Spinal cord (tissue), 10 donors: ENCODE results near the gene CST4. TPM values are rescaled to one million over a fixed set of nuclear protein-coding genes. Genes with fewer than 3 reads are reported as not detected.
A peak's percentile ranks its signal among the peaks of the same experiment; 100 is the strongest.
"Not testable (repeated sequence)": the region's sequence is repeated elsewhere in the genome, so short reads cannot be mapped to it uniquely, and the experiment has no call there.

Experiments
- DNase-seq, 6 donors: peaks; one replicate each; pipeline versions ENCODE4 v3.0.0 to v3.0.0-alpha.2; 2013 to 2015; ENCODE audit warnings: low spot score in 6 of 6, low read depth in 4 of 6
- H3K27ac ChIP-seq: one replicate; pipeline ENCODE4 v1.5.1; 2013; ENCODE audit warnings: low read depth, low read length, control low read depth
- H3K27me3 ChIP-seq: one replicate; pipeline ENCODE4 v1.6.1; 2013; ENCODE audit warnings: low read length; ENCODE audit not compliant: control insufficient read depth, insufficient read depth
- H3K36me3 ChIP-seq: one replicate; pipeline ENCODE4 v1.6.1; 2013; ENCODE audit warnings: low read length; ENCODE audit not compliant: control insufficient read depth, insufficient read depth
- H3K4me1 ChIP-seq: one replicate; pipeline ENCODE4 v1.6.1; 2013; ENCODE audit warnings: low read length; ENCODE audit not compliant: control insufficient read depth, insufficient read depth
- H3K4me3 ChIP-seq: one replicate; pipeline ENCODE4 v1.5.1; 2013; ENCODE audit warnings: low read depth, low read length, control low read depth
- H3K9me3 ChIP-seq: one replicate; pipeline ENCODE4 v1.6.1; 2013; ENCODE audit warnings: low read length; ENCODE audit not compliant: control insufficient read depth, insufficient read depth
- WGBS: methylation state at CpG from one replicate; pipeline ENCODE4 v1.1.5; 2013; ENCODE audit warnings: missing lambda C conversion rate; ENCODE audit not compliant: insufficient coverage; 5-methylcytosine and 5-hydroxymethylcytosine counted together
- polyA plus RNA-seq, 2 donors: library from polyadenylated mRNA; unstranded; fragments of 120-200 nt; gene quantifications; one replicate each; pipeline ENCODE4 v1.2.1, GENCODE V29; 2013; ENCODE audit not compliant: insufficient read length in 2 of 2
- total RNA-seq, 2 donors: library from RNA; depleted of rRNA in 1 of 2; stranded (reverse); fragments of 120-200 nt in 1 of 2; fragments of >200 nt in 1 of 2; gene quantifications; one replicate each; pipeline versions ENCODE4 v1.2.3 to v1.2.4, GENCODE V29; 2013 to 2014
- donor health status: healthy.

The CST4 gene
- total and polyA plus RNA-seq, 4 donors, result not detected

DNA sequence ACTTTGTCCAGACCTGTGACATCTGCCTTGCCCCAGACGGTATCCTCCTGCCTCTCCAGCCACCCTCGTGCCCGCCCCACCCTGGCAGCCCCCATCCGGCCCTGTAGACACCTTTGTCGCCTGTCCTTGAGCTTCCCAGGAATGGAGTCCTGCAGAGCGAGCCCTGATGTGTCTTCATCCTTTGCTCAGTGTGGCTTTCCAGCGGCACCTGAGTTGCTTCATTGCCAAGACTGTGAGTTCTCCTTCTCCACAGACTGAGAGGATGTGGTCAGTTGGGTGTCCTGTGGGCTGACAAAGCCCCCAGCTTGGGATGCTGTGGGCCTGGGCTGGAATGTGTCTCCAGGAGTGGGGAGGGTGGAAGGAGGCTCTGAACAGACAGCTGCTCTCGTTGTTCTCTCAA, 1.7 kb upstream of the CST4 start:
- no peaks in the 10 kb centered on the region for H3K27me3 ChIP-seq
- no peaks in the 10 kb centered on the region for H3K36me3 ChIP-seq
- 90% methylated on average over 7 of the region's 8 CpGs for WGBS
- H3K4me3 ChIP-seq, result no peak overlapping the region
- no peak overlapping the region for H3K27ac ChIP-seq
- DNase-seq, result no peak
- no peaks in the 10 kb centered on the region for H3K9me3 ChIP-seq
- no peaks in the 10 kb centered on the region for H3K4me1 ChIP-seq

DNA sequence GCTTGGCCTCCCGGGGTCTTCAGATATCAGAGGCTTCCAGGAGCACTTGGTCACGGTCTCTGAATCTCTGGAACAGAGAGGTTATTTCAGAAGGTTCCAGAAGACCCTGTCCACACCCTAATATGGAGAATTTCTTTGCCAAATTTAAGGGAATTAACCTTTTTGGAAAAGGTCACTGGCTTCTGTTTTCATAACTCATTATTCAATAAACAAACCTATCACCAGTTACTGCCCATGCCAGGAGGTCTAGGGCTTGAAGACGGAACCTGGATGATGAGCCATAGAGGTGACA, 507 bp upstream of the CST4 start:
- Histone ChIP-seq H3K27ac (no peak overlapping the region), H3K36me3 (no peaks in the 10 kb centered on the region), H3K9me3 (no peaks in the 10 kb centered on the region), H3K4me1 (peaks cover 6% of the 10 kb centered on the region), H3K4me3 (no peak overlapping the region), H3K27me3 (no peaks in the 10 kb centered on the region)
- DNase-seq, result no peak
- WGBS, result 63% methylated on average over 2 of the region's 3 CpGs

DNA sequence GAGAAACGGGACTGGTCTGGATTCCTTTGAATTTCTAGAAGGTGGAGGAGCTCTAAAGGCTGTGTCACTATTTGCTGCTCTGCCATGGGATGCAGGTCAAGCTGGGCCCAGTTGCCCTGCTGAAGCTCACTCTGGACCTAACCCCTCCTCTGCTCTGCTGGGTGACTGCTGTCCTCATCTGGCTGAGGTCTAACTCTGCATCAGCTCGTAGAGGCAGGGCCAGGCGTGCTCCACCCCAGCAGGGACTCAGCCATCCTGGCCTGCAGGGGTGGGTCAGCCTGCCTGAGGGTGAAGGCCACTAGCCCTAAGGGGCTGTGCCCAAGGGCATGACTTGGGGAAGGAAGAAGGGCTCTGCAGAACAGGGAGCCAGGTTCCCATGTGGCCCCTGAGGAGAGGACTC, 852 bp downstream of the CST4 start:
- no peak overlapping the region for H3K4me3 ChIP-seq
- H3K9me3 ChIP-seq, result no peaks in the 10 kb centered on the region
- H3K27me3 ChIP-seq, result no peaks in the 10 kb centered on the region
- WGBS, result 83% methylated on average over 3 of the region's 3 CpGs
- no peak for DNase-seq
- no peaks in the 10 kb centered on the region for H3K36me3 ChIP-seq
- H3K4me1 ChIP-seq, result peaks cover 6% of the 10 kb centered on the region
- H3K27ac ChIP-seq, result no peak overlapping the region

DNA sequence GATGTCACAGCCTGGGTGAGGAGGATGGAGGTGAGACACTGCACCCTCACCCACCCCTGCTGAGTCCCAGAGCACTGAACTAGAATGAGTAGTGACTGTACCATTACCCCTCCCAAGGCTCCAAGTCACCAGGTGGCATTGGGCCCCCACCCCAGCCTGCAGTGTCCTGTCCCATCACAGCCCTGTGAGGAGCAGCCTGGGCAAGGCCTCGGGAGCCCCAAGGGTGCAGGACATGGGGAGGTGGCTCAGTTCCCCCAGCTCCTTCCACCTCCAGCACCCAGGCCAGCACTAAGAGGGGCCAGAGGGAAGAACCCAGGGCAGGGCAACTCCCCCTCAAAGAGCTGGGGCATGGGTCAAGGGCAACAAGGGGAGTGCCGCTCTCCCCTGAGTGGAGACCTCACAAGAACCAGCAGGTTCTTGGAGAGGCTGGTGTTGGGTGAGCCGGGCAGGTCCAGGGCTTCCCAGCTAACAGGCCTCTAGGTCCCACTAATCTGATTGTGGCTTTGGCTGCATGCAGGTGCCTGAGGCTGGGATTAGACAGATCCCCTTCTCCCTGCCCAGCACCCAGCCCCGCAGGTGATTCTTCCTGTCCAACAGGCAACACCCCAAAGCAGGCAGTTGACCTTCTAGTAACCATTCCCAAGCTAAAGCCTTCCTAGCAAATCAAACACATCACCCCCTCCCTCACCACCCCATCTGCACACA, 2.6 kb downstream of the CST4 start:
- no peak for DNase-seq
- H3K36me3 ChIP-seq, result no peaks in the 10 kb centered on the region
- H3K27ac ChIP-seq, result no peak overlapping the region
- 92% methylated on average over 2 of the region's 4 CpGs for WGBS
- no peak overlapping the region for H3K4me3 ChIP-seq
- H3K27me3 ChIP-seq, result no peaks in the 10 kb centered on the region
- no peaks in the 10 kb centered on the region for H3K9me3 ChIP-seq
- peaks cover 6% of the 10 kb centered on the region for H3K4me1 ChIP-seq

DNA sequence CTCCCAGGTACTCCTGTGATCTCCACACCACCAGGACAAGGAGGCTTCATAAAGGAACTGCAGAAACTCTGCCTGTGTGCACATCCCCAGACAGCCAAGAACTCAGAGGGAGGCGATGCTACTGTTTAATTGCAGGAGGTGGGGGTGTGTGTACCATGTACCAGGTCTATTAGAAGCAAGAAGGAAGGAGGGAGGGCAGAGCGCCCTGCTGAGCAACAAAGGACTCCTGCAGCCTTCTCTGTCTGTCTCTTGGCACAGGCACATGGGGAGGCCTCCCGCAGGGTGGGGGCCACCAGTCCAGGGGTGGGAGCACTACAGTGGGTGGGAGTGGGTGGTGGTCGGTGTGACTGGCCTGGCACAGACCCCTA, 3.3 kb downstream of the CST4 start:
- H3K27ac ChIP-seq, H3K9me3 ChIP-seq, H3K27me3 ChIP-seq, DNase-seq, H3K4me3 ChIP-seq, H3K36me3 ChIP-seq, H3K4me1 ChIP-seq: not testable (repeated sequence)
- WGBS, result 41% methylated on average over 3 of the region's 4 CpGs

DNA sequence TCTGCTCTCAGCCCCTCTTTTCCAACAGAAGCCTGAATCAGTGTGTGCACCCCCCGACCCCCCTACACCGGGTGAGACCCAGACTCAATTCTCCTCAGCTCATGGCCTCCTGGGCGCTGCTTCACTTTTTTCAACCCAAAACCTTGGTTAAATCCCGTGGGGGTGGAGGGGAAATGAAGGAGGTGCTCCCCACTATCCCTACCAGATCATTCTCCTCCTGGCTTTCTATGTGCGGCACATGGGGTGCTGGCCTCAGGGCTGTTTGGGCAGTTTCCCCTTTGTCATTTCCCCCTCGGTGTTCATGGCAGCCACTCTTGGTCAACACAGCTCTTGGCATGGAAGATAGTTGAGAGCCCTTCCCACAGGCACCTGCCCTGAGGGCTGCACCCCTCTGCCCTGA, 4.6 kb downstream of the CST4 start:
- WGBS, result 93% methylated on average over 3 of the region's 6 CpGs
- no peaks in the 10 kb centered on the region for H3K9me3 ChIP-seq
- no peaks in the 10 kb centered on the region for H3K27me3 ChIP-seq
- H3K27ac ChIP-seq, result no peak overlapping the region
- H3K4me3 ChIP-seq, result no peak overlapping the region
- no peaks in the 10 kb centered on the region for H3K36me3 ChIP-seq
- no peak for DNase-seq
- H3K4me1 ChIP-seq, result peaks cover 6% of the 10 kb centered on the region

DNA sequence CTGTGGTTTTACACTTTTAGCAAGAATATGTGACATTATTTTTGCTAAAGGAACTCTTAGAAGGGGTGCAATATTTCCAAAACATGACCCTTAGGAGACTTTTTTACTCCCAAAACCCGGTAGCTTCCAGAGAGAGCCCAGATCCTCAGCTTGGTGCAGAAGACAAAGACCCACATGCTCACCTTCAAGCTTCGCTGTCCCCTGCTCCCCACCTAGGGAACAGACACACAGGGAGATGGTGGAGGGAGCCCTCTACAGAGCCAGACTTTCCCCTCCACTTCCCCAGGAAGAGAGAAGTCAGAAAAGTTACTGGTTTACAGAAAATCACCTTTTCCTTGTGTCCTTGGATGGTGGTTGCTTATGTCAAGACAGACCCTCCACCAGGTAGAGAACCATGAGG, 5.0 kb downstream of the CST4 start:
- no peak overlapping the region for H3K4me3 ChIP-seq
- H3K36me3 ChIP-seq, result no peaks in the 10 kb centered on the region
- 100% methylated on average over 1 of the region's 2 CpGs for WGBS
- no peak for DNase-seq
- H3K4me1 ChIP-seq, result peaks cover 6% of the 10 kb centered on the region
- H3K27ac ChIP-seq, result no peak overlapping the region
- no peaks in the 10 kb centered on the region for H3K9me3 ChIP-seq
- H3K27me3 ChIP-seq, result no peaks in the 10 kb centered on the region

DNA sequence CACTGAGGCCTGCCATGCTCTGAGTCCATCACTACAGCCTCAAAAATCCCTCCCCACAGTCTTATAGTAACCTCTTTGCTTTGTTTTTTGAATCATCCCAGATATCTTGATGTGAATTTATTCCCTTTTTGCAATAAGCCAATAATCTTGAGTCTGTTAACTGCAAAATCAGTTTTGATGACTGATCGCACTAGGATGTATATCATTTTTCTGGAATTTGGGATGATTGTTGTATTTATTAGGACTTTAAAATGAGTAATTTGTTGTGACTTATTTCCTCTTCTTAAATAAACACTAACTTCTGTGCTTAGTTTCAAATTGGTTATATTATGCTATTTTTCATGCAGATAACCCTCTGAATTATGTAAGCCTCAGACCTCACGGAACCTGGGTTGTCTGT, 5.6 kb downstream of the CST4 start:
- H3K27ac ChIP-seq, result no peak overlapping the region
- no peak overlapping the region for H3K4me3 ChIP-seq
- WGBS, result 80% methylated on average over 1 of the region's 2 CpGs
- DNase-seq, result no peak
- peaks cover 6% of the 10 kb centered on the region for H3K4me1 ChIP-seq
- no peaks in the 10 kb centered on the region for H3K36me3 ChIP-seq
- no peaks in the 10 kb centered on the region for H3K27me3 ChIP-seq
- H3K9me3 ChIP-seq, result no peaks in the 10 kb centered on the region

DNA sequence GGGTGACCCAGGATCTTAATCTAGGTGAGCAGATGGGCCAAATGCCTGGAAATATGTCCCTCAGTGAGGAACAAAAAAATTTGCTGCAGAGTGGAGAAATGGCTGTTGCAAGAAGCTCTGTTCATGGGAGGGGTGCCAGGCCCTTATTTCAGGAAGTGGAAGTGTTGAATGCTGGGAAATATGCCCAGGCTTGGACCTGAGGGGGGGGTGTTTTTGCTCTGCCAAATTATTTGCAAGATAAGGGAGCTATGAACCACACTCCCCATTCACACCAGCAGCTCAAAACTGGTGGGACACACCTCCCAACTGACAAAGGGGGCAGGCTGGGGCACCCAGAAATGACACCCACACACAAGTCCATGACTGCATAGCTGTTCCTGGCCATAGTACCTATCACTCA, 8.7 kb downstream of the CST4 start:
- Histone ChIP-seq H3K27me3 (no peaks in the 10 kb centered on the region), H3K9me3 (no peaks in the 10 kb centered on the region), H3K4me1 (peaks cover 2% of the 10 kb centered on the region), H3K36me3 (no peaks in the 10 kb centered on the region), H3K4me3 (no peak overlapping the region), H3K27ac (no peak overlapping the region)
- peak in 1 of 6 donors; percentile 7 for DNase-seq

DNA sequence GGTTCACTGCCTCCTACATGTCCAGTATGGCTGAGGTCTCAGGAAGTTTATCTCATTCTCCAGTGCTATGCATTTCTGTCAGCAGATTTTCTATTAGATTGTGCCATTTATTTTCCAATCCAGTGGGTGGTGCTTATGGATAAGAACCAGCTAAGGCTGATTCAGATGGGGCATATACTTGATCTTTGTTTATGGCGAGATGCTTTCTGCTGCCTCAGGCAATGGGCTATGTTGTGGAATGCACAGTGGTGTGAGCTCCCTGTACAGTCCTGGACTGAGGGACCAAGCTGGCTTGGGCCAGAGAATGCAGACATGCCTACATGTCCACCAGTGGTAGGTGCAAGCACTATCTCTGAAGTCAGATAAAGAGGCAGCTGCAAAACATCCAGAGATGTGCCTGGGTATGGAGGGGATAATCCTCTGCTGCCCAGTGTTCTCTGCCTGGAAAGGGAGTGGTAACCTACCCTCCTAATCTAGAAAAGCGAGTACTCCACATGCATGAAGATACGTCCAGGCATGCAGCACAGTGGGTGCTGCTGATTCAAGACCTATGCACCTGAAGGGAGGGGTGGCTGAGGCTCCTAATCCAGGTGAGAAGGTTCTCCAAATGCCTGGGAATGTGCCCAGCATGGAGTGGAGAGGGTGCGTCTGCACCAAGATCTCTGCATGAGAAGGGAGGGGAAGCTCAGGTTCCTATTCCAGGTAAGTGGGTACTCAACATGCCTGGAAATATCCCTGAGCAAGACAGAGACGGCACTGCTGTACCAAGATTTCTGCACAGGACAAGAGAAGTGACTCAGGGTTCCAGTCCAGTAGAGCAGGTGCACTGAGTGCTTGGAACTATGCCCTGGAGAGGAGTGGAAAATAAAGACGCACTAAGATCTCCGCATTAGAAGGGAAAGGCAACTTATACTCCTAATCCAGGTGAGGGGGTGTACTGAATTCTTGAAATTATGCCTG, 9.4 kb downstream of the CST4 start:
- DNase-seq, result no peak
- no peaks in the 10 kb centered on the region for H3K4me1 ChIP-seq
- WGBS, result 97% methylated on average over 3 of the region's 7 CpGs
- no peaks in the 10 kb centered on the region for H3K27me3 ChIP-seq
- no peak overlapping the region for H3K27ac ChIP-seq
- no peaks in the 10 kb centered on the region for H3K9me3 ChIP-seq
- H3K4me3 ChIP-seq, result no peak overlapping the region
- H3K36me3 ChIP-seq, result no peaks in the 10 kb centered on the region
